H1 (cell line): ENCODE measurements around the gene SCG2. TPM values are rescaled to one million over a fixed set of nuclear protein-coding genes. Genes with fewer than 3 reads are reported as not detected.

Experiments used
- CTCF ChIA-PET: fragments of 300-600 bp; sonication (Branson Sonifier 250); formaldehyde crosslinking; loops from one replicate; lab custom pipeline; 2021; ENCODE audit not compliant: partially characterized antibody; lab: Charles Lee
- POLR2A ChIA-PET: fragments of 300-600 bp; sonication (Branson Sonifier 250); formaldehyde crosslinking; loops from one replicate; lab custom pipeline; 2021; ENCODE audit warnings: inconsistent platforms; ENCODE audit not compliant: partially characterized antibody; lab: Charles Lee
- DNase-seq, 2 experiments: peaks; one replicate each; pipeline versions ENCODE4 v3.0.0 to v3.0.0-alpha.2; 2010 to 2022; ENCODE audit warnings: low spot score in 2 of 2, low read depth in 1 of 2, mixed read lengths in 1 of 2
- FAIRE-seq: peaks from 2 replicates; lab custom pipeline; 2011; peaks lifted over from hg19 to GRCh38; lab: Jason Lieb, UNC
- H2AFZ ChIP-seq: 2 replicates; pipeline ENCODE4 v1.8.1; 2012; ENCODE audit warnings: low read length, inconsistent platforms
- H2AK5ac ChIP-seq: 2 replicates; pipeline ENCODE4 v1.6.1; 2013; ENCODE audit warnings: low read depth, low read length
- H2BK120ac ChIP-seq: replicated peaks from 2 replicates; pipeline ENCODE3; 2013; ENCODE audit warnings: low read depth, low read length, inconsistent platforms
- H2BK12ac ChIP-seq: 2 replicates; pipeline ENCODE4 v1.6.1; 2013; ENCODE audit warnings: low read depth, low read length
- H2BK15ac ChIP-seq: 2 replicates; pipeline ENCODE4 v1.6.1; 2013; ENCODE audit warnings: low read length
- H2BK20ac ChIP-seq: 2 replicates; pipeline ENCODE4 v1.6.1; 2013; ENCODE audit warnings: low read length
- H2BK5ac ChIP-seq: 2 replicates; pipeline ENCODE4 v1.6.1; 2013; ENCODE audit warnings: low read depth, low read length
- H3K14ac ChIP-seq: 2 replicates; pipeline ENCODE4 v1.6.1; 2013; ENCODE audit warnings: inconsistent platforms; ENCODE audit not compliant: insufficient read length
- H3K18ac ChIP-seq: 2 replicates; pipeline ENCODE4 v1.6.1; 2013; ENCODE audit warnings: low read length; ENCODE audit errors: extremely low read depth
- H3K23ac ChIP-seq: 2 replicates; pipeline ENCODE4 v1.6.1; 2013; ENCODE audit warnings: inconsistent platforms; ENCODE audit not compliant: insufficient read length
- H3K23me2 ChIP-seq: 2 replicates; pipeline ENCODE4 v1.6.1; 2013; ENCODE audit warnings: low read depth, low read length
- H3K27ac ChIP-seq: 2 replicates; pipeline ENCODE4 v1.6.1; 2011; ENCODE audit warnings: low read depth, low read length, inconsistent platforms
- H3K27me3 ChIP-seq, 4 experiments: replicated peaks in 1 of 4; 1 replicate in 1 of 4; 2 replicates in 3 of 4; pipeline versions ENCODE4 v1.6.1 to v1.8.1; 2011 to 2013; ENCODE audit warnings: low read length in 3 of 4, mild to moderate bottlenecking in 3 of 4, inconsistent platforms in 2 of 4, mixed read lengths in 2 of 4, moderate library complexity in 1 of 4; ENCODE audit not compliant: control insufficient read depth in 3 of 4, insufficient read depth in 3 of 4; ENCODE audit errors: extremely low read depth in 1 of 4
- H3K36me3 ChIP-seq, 4 experiments: 2 replicates each; pipeline versions ENCODE4 v1.6.1 to v1.8.1; 2011 to 2013; ENCODE audit warnings: mild to moderate bottlenecking in 4 of 4, low read length in 3 of 4, moderate library complexity in 2 of 4, control low read depth in 1 of 4, inconsistent platforms in 1 of 4; ENCODE audit not compliant: insufficient read depth in 4 of 4, control insufficient read depth in 2 of 4
- H3K4ac ChIP-seq: replicated peaks from 2 replicates; pipeline ENCODE3; 2013; ENCODE audit warnings: low read length, low read depth, mixed read lengths, inconsistent platforms; ENCODE audit not compliant: insufficient read length
- H3K4me1 ChIP-seq, 4 experiments: replicated peaks in 1 of 4; 1 replicate in 1 of 4; 2 replicates in 3 of 4; pipeline versions ENCODE4 v1.6.1 to v1.8.1; 2011 to 2013; ENCODE audit warnings: low read length in 3 of 4, inconsistent platforms in 2 of 4, mixed read lengths in 1 of 4; ENCODE audit not compliant: insufficient read depth in 4 of 4, control insufficient read depth in 3 of 4
- H3K4me2 ChIP-seq, 2 experiments: 2 replicates each; pipeline versions ENCODE4 v1.6.1 to v1.8.1; 2011 to 2013; ENCODE audit warnings: low read depth in 2 of 2, low read length in 2 of 2, control low read depth in 1 of 2, inconsistent platforms in 1 of 2, mild to moderate bottlenecking in 1 of 2; ENCODE audit not compliant: insufficient read depth in 1 of 2
- H3K4me3 ChIP-seq, 4 experiments: fragments of 200-600, 300-600 bp in 1 of 4; sonication (generic), shearing (Covaris generic), sonication (Bioruptor Twin) in 1 of 4; 2 replicates each; pipeline versions ENCODE4 v1.5.1 to v1.8.1; 2011 to 2016; ENCODE audit warnings: low read length in 4 of 4, low read depth in 3 of 4, control low read depth in 2 of 4, inconsistent platforms in 2 of 4, mild to moderate bottlenecking in 2 of 4, mixed read lengths in 1 of 4, moderate library complexity in 1 of 4; ENCODE audit not compliant: insufficient read depth in 2 of 4; ENCODE audit errors: extremely low read depth in 1 of 4
- H3K56ac ChIP-seq: replicated peaks from 2 replicates; pipeline ENCODE3; 2013; ENCODE audit warnings: low read depth, mild to moderate bottlenecking, mixed read lengths, low read length, inconsistent platforms; ENCODE audit not compliant: insufficient read length
- H3K79me1 ChIP-seq: 2 replicates; pipeline ENCODE4 v1.6.1; 2013; ENCODE audit warnings: low read depth, low read length, control low read depth
- H3K79me2 ChIP-seq, 2 experiments: 2 replicates each; pipeline versions ENCODE4 v1.6.1 to v1.8.1; 2012 to 2013; ENCODE audit warnings: low read length in 2 of 2, mild to moderate bottlenecking in 2 of 2, inconsistent platforms in 1 of 2; ENCODE audit not compliant: insufficient read depth in 2 of 2, control insufficient read depth in 1 of 2
- H3K9ac ChIP-seq, 4 experiments: replicated peaks in 1 of 4; 1 replicate in 1 of 4; 2 replicates in 3 of 4; pipeline versions ENCODE4 v1.6.1 to v1.8.1; 2011 to 2013; ENCODE audit warnings: low read depth in 3 of 4, low read length in 3 of 4, control low read depth in 2 of 4, mild to moderate bottlenecking in 2 of 4, moderate library complexity in 2 of 4, inconsistent platforms in 1 of 4; ENCODE audit errors: extremely low read depth in 1 of 4
- H3K9me3 ChIP-seq, 2 experiments: 2 replicates each; pipeline versions ENCODE4 v1.6.1 to v1.8.1; 2012 to 2013; ENCODE audit warnings: mild to moderate bottlenecking in 2 of 2, moderate library complexity in 2 of 2, control low read depth in 1 of 2, inconsistent platforms in 1 of 2, low read depth in 1 of 2, low read length in 1 of 2, mixed read lengths in 1 of 2; ENCODE audit not compliant: insufficient read depth in 2 of 2
- H4K20me1 ChIP-seq, 2 experiments: replicated peaks in 1 of 2; 2 replicates each; pipeline versions ENCODE3 to v1.8.1; 2011 to 2013; ENCODE audit warnings: inconsistent platforms in 2 of 2, low read length in 2 of 2, mild to moderate bottlenecking in 1 of 2; ENCODE audit not compliant: insufficient read depth in 2 of 2, control insufficient read depth in 1 of 2
- H4K5ac ChIP-seq: 2 replicates; pipeline ENCODE4 v1.6.1; 2013; ENCODE audit warnings: low read length, low read depth, mixed read lengths, inconsistent platforms; ENCODE audit not compliant: insufficient read length
- H4K8ac ChIP-seq: 2 replicates; pipeline ENCODE4 v1.8.0; 2013; ENCODE audit warnings: mild to moderate bottlenecking, moderate library complexity, low read length, inconsistent platforms; ENCODE audit not compliant: insufficient read depth; ENCODE audit errors: extremely low read depth
- H4K91ac ChIP-seq: replicated peaks from 2 replicates; pipeline ENCODE3; 2013; ENCODE audit warnings: low read length, mixed read lengths, inconsistent platforms; ENCODE audit not compliant: insufficient read length
- GABPA ChIP-seq: IDR thresholded peaks from 2 replicates; pipeline ENCODE4 v1.6.1; 2011; ENCODE audit warnings: mild to moderate bottlenecking, low read length, moderate library complexity, borderline replicate concordance; ENCODE audit not compliant: insufficient read depth
- NANOG ChIP-seq: IDR thresholded peaks from 2 replicates; pipeline ENCODE4 v1.6.1; 2011; ENCODE audit warnings: low read length, low read depth, mild to moderate bottlenecking, inconsistent platforms; ENCODE audit not compliant: insufficient read depth, poor library complexity, severe bottlenecking
- POLR2A ChIP-seq, 2 experiments: IDR thresholded peaks; 1 replicate in 1 of 2; 2 replicates in 1 of 2; pipeline ENCODE4 v1.6.1; 2011; ENCODE audit warnings: low read depth in 2 of 2, low read length in 2 of 2, mild to moderate bottlenecking in 2 of 2; ENCODE audit errors: control extremely low read depth in 1 of 2
- POLR2AphosphoS5 ChIP-seq: IDR thresholded peaks from 2 replicates; pipeline ENCODE4 v1.6.1; 2011; ENCODE audit warnings: low read depth, low read length
- RFX5 ChIP-seq: IDR thresholded peaks from 2 replicates; pipeline ENCODE4 v1.6.1; 2011; ENCODE audit warnings: low read depth, low read length, improper control_type of control experiment, borderline replicate concordance
- SP4 ChIP-seq: IDR thresholded peaks from 2 replicates; pipeline ENCODE4 v1.6.1; 2012; ENCODE audit warnings: low read length, inconsistent platforms
- TBP ChIP-seq: IDR thresholded peaks from 2 replicates; pipeline ENCODE4 v1.6.1; 2011; ENCODE audit warnings: low read depth, low read length, improper control_type of control experiment
- USF2 ChIP-seq: IDR thresholded peaks from 2 replicates; pipeline ENCODE4 v1.6.1; 2011; ENCODE audit warnings: low read length, improper control_type of control experiment
- WGBS, 2 experiments: shearing (Covaris generic) in 1 of 2; methylation state at CpG; one replicate each; pipeline versions ENCODE4 v1.1.6 to v1.1.7; 2013 to 2015; ENCODE audit warnings: low lambda C conversion rate in 2 of 2, mixed read lengths in 2 of 2, inconsistent platforms in 1 of 2, low coverage in 1 of 2, missing lambda C conversion rate in 1 of 2; ENCODE audit not compliant: insufficient replicate concordance in 2 of 2, insufficient coverage in 1 of 2, insufficient read length in 1 of 2; ENCODE audit errors: extremely low coverage in 1 of 2, missing lambda C conversion rate in 1 of 2; 5-methylcytosine and 5-hydroxymethylcytosine counted together
- polyA plus RNA-seq, 7 experiments: library from polyadenylated mRNA; depleted of rRNA in 3 of 7; stranded (reverse) in 5 of 7; unstranded in 2 of 7; fragments of >200 nt in 5 of 7; fragments of 200-250 nt in 2 of 7; gene quantifications; 1 replicate in 5 of 7; 2 replicates in 1 of 7; 4 replicates in 1 of 7; pipeline versions ENCODE4 v1.2.1 to v1.2.3, GENCODE V29; 2011 to 2013; ENCODE audit warnings: missing spikeins in 2 of 7, mixed read lengths in 2 of 7
- total RNA-seq: library from RNA; stranded (reverse); fragmentation: NEBNext Ultra II Directional; extraction: Animal tissue kit (Norgen Biotek cat#: 25700); gene quantifications from 2 replicates; pipeline ENCODE4 v1.2.1, GENCODE V29; 2021

SCG2 gene
- total and polyA plus RNA-seq, 2 of the 8 experiments (the other 6 are each of a cell fraction or from before 2014, with no cell fraction given): 0.54 to 1.0 TPM

- no peaks in the 10 kb centered on the region for H3K79me1 ChIP-seq
- no peak overlapping the region for H3K4me2 ChIP-seq
- H2BK12ac ChIP-seq: no peak overlapping the region
- no peak overlapping the region for H3K18ac ChIP-seq
- H3K23me2 ChIP-seq: no peaks in the 10 kb centered on the region; the same call in 1 of the 2 replicates
- no peak overlapping the region for H2AFZ ChIP-seq
- POLR2A ChIA-PET: no interaction called here
- H3K27me3 ChIP-seq: peaks cover 27 to 39% (median 39%) of the 10 kb centered on the region in 4 experiments
- no peak overlapping the region for H3K4ac ChIP-seq
- no peak overlapping the region for H3K4me3 ChIP-seq
- peaks cover 0 to 10% (median 3%) of the 10 kb centered on the region in 4 experiments; a peak in 4 of 7 replicates for H3K4me1 ChIP-seq
- H3K9me3 ChIP-seq: no peaks in the 10 kb centered on the region
- no peaks in the 10 kb centered on the region for H3K36me3 ChIP-seq
- no peak overlapping the region for H2BK15ac ChIP-seq
- H2BK20ac ChIP-seq: no peak overlapping the region
- no peak overlapping the region for H3K9ac ChIP-seq
- no peak overlapping the region for H2BK120ac ChIP-seq
- H3K14ac ChIP-seq: no peak overlapping the region
- H4K5ac ChIP-seq: no peak overlapping the region
- no peak for TF ChIP-seq TBP
- TF ChIP-seq USF2: 0 out of 2 replicates have a peak, but pooled peaks have one; percentile 15
- no peak for TF ChIP-seq GABPA
- TF ChIP-seq POLR2A (IDR thresholded peaks at IDR 0.05; ENCODE audit: control extremely low read depth in 1 of 2, low read depth in 2 of 2, low read length in 2 of 2): no peak
- no peak for TF ChIP-seq NANOG
- no peak for TF ChIP-seq POLR2AphosphoS5
- TF ChIP-seq RFX5: no peak
- TF ChIP-seq SP4: no peak
- 92% methylated on average over 2 of the region's 2 CpGs; no CpG with 5 or more reads in 1 of the 2 experiments for WGBS, 2 experiments
- no peak overlapping the region for H4K8ac ChIP-seq
- H4K91ac ChIP-seq: no peak overlapping the region
- no peak overlapping the region for H3K56ac ChIP-seq
- peaks cover 3 to 4% of the 10 kb centered on the region in 2 experiments for H4K20me1 ChIP-seq
- H3K23ac ChIP-seq: no peak overlapping the region
- no peaks in the 10 kb centered on the region for H3K79me2 ChIP-seq
- H2BK5ac ChIP-seq: no peak overlapping the region
- no peak overlapping the region for H2AK5ac ChIP-seq
- no peak for FAIRE-seq
- CTCF ChIA-PET: no interaction called here
- no peak overlapping the region for H3K27ac ChIP-seq
- DNase-seq: no peak
These were observed 8.9 kb upstream of the SCG2 start for GRCh38 chr2:223611061-223611460.
